GM23338 (cell line): Measurements from ENCODE around the gene SPATA31D1. TPM values are rescaled to one million over a fixed set of nuclear protein-coding genes. Genes with fewer than 3 reads are reported as not detected.

Experiments used
- ATAC-seq: fragments of 200-7000 bp; cut with Tn5 transposase; 3 replicates; pipeline ENCODE4 v1.9.1; 2020
- DNase-seq: peaks from one replicate; pipeline ENCODE4 v3.0.0-alpha.2; 2015; ENCODE audit warnings: low spot score
- H2AFZ ChIP-seq: fragments of 200-600 bp; sonication (generic); 2 replicates; pipeline ENCODE4 v1.8.0; 2016; ENCODE audit warnings: antibody characterized with exemption, mild to moderate bottlenecking, moderate library complexity
- H3F3A ChIP-seq: fragments of 200-600 bp; sonication (generic); replicated peaks from 2 replicates; pipeline ENCODE4 v1.8.0; 2017; ENCODE audit warnings: antibody characterized with exemption, mixed run types, low read depth
- H3K27ac ChIP-seq: fragments of 200-600 bp; sonication (generic); 2 replicates; pipeline ENCODE4 v1.6.1; 2016; ENCODE audit warnings: low read depth
- H3K27me3 ChIP-seq: fragments of 200-600 bp; sonication (generic); 2 replicates; pipeline ENCODE4 v1.8.0; 2016; ENCODE audit warnings: mild to moderate bottlenecking, mixed run types, moderate library complexity; ENCODE audit not compliant: insufficient read depth
- H3K36me3 ChIP-seq: fragments of 200-600 bp; sonication (generic); 2 replicates; pipeline ENCODE4 v1.8.0; 2016; ENCODE audit warnings: mild to moderate bottlenecking; ENCODE audit not compliant: insufficient read depth
- H3K4me1 ChIP-seq: fragments of 200-600 bp; sonication (generic); 2 replicates; pipeline ENCODE4 v1.8.0; 2016; ENCODE audit warnings: mild to moderate bottlenecking, moderate library complexity; ENCODE audit not compliant: insufficient read depth
- H3K4me2 ChIP-seq: fragments of 200-600 bp; sonication (generic); 2 replicates; pipeline ENCODE4 v1.7.1; 2017; ENCODE audit warnings: mixed run types
- H3K4me3 ChIP-seq: fragments of 200-600 bp; sonication (generic); 2 replicates; pipeline ENCODE4 v1.6.1; 2016; ENCODE audit warnings: mixed run types
- H3K79me2 ChIP-seq: fragments of 200-600 bp; sonication (generic); replicated peaks from 2 replicates; pipeline ENCODE4 v1.8.0; 2017; ENCODE audit warnings: mild to moderate bottlenecking; ENCODE audit not compliant: insufficient read depth
- H3K9me2 ChIP-seq: fragments of 200-600 bp; sonication (generic); 2 replicates; pipeline ENCODE4 v1.8.0; 2017; ENCODE audit not compliant: insufficient read depth
- H4K20me1 ChIP-seq: fragments of 200-600 bp; sonication (generic); replicated peaks from 2 replicates; pipeline ENCODE4 v1.8.0; 2017; ENCODE audit warnings: mild to moderate bottlenecking; ENCODE audit not compliant: insufficient read depth
- H3K27ac Mint-ChIP-seq: 2 replicates; pipeline ENCODE4 v1.8.0; 2020; ENCODE audit warnings: inconsistent platforms, mild to moderate bottlenecking, moderate library complexity, mixed read lengths
- H3K27me3 Mint-ChIP-seq: 3 replicates; pipeline ENCODE4 v1.8.0; 2022; ENCODE audit warnings: low read depth, mild to moderate bottlenecking, moderate library complexity, mixed read lengths, inconsistent platforms; ENCODE audit not compliant: insufficient read depth, poor library complexity
- H3K36me3 Mint-ChIP-seq: 3 replicates; pipeline ENCODE4 v1.8.0; 2021; ENCODE audit warnings: low read depth, mild to moderate bottlenecking, inconsistent platforms, moderate library complexity, mixed read lengths
- H3K4me1 Mint-ChIP-seq: 3 replicates; pipeline ENCODE4 v1.8.0; 2020; ENCODE audit warnings: mild to moderate bottlenecking, inconsistent platforms, mixed read lengths
- H3K4me3 Mint-ChIP-seq: 3 replicates; pipeline ENCODE4 v1.8.0; 2021; ENCODE audit warnings: moderate library complexity, mild to moderate bottlenecking, inconsistent platforms, mixed read lengths
- H3K9me3 Mint-ChIP-seq: 3 replicates; pipeline ENCODE4 v1.8.0; 2020; ENCODE audit warnings: moderate library complexity, mild to moderate bottlenecking, inconsistent platforms, mixed read lengths
- CREB1 ChIP-seq: fragments of 250-450 bp; sonication (Bioruptor Pico); IDR thresholded peaks from 2 replicates; pipeline ENCODE4 v1.5.0; 2020; ENCODE audit warnings: low read depth, mild to moderate bottlenecking, moderate library complexity
- CTCF ChIP-seq, 2 experiments: fragments of 200-600 bp in 1 of 2; sonication (generic) in 1 of 2; conservative IDR thresholded peaks; 2 replicates each; pipeline versions ENCODE4 v1.5.1 to v1.6.1; 2016 to 2017; ENCODE audit warnings: antibody characterized with exemption in 2 of 2, low read depth in 2 of 2, mild to moderate bottlenecking in 2 of 2, moderate library complexity in 1 of 2
- ETS1 ChIP-seq: IDR thresholded peaks from 2 replicates; pipeline ENCODE4 v1.6.1; 2016; ENCODE audit warnings: antibody characterized with exemption
- EZH2 ChIP-seq: fragments of 200-600 bp; sonication (generic); IDR thresholded peaks from one replicate; pipeline ENCODE4 v1.8.0; 2017; ENCODE audit warnings: antibody characterized with exemption, mild to moderate bottlenecking, low read depth; ENCODE audit not compliant: unreplicated experiment
- EZH2phosphoT487 ChIP-seq: fragments of 200-600 bp; sonication (generic); IDR thresholded peaks from one replicate; pipeline ENCODE4 v1.8.1; 2018; ENCODE audit warnings: antibody characterized with exemption; ENCODE audit not compliant: unreplicated experiment
- JUNB ChIP-seq: IDR thresholded peaks from one replicate; pipeline ENCODE4 v1.6.1; 2016; ENCODE audit warnings: antibody characterized with exemption; ENCODE audit not compliant: unreplicated experiment
- NANOG ChIP-seq: IDR thresholded peaks from 2 replicates; pipeline ENCODE4 v1.6.1; 2016; ENCODE audit warnings: antibody characterized with exemption, borderline replicate concordance
- POLR2AphosphoS5 ChIP-seq: IDR thresholded peaks from 2 replicates; pipeline ENCODE4 v1.6.1; 2016; ENCODE audit warnings: antibody characterized with exemption, low read depth
- REST ChIP-seq: IDR thresholded peaks from one replicate; pipeline ENCODE4 v1.6.1; 2018; ENCODE audit warnings: antibody characterized with exemption; ENCODE audit not compliant: unreplicated experiment
- STAT1 ChIP-seq: IDR thresholded peaks from one replicate; pipeline ENCODE4 v1.6.1; 2016; ENCODE audit warnings: antibody characterized with exemption; ENCODE audit not compliant: unreplicated experiment
- ZNF114 ChIP-seq: fragments of 250-450 bp; sonication (Bioruptor Pico); IDR thresholded peaks from 2 replicates; pipeline ENCODE4 v1.5.0; 2020; ENCODE audit warnings: mild to moderate bottlenecking, moderate library complexity
- ZNF331 ChIP-seq: fragments of 250-450 bp; sonication (Bioruptor Pico); IDR thresholded peaks from 2 replicates; pipeline ENCODE4 v1.5.0; 2020; ENCODE audit warnings: low read depth, mild to moderate bottlenecking, moderate library complexity
- polyA plus RNA-seq: library from polyadenylated mRNA; unstranded; fragments of >200 nt; fragmentation: Nextera tagmentation; extraction: Ambion mirVana; gene quantifications from 2 replicates; pipeline ENCODE4 v1.2.1, GENCODE V29; 2016
- total RNA-seq: library from RNA; depleted of rRNA; stranded (reverse); fragments of >200 nt; shearing (Covaris generic); gene quantifications from 2 replicates; pipeline ENCODE4 v1.2.3, GENCODE V29; 2014

Gene SPATA31D1
- total and polyA plus RNA-seq, 2 experiments from 2014 or later = not detected

GRCh38 chr9:81986051-81986450 is 2.5 kb upstream of the SPATA31D1 start (continued):
- TF ChIP-seq ETS1 = no peak
- TF ChIP-seq EZH2 = no peak
- TF ChIP-seq JUNB = no peak
- no peak for TF ChIP-seq POLR2AphosphoS5
- TF ChIP-seq EZH2phosphoT487 = no peak
- no peak for TF ChIP-seq NANOG
- TF ChIP-seq REST = no peak

GRCh38 chr9:81989700-81990099 is 1.1 kb downstream of the SPATA31D1 start:
- Histone ChIP-seq H3K27me3 (no peaks in the 10 kb centered on the region), H3K4me2 (no peak overlapping the region), H3K4me1 (no peaks in the 10 kb centered on the region), H2AFZ (no peak overlapping the region), H3K79me2 (no peaks in the 10 kb centered on the region), H4K20me1 (no peaks in the 10 kb centered on the region), H3K36me3 (no peaks in the 10 kb centered on the region), H3K9me2 (no peaks in the 10 kb centered on the region), H3K4me3 (no peak overlapping the region), H3K27ac (no peak overlapping the region), H3F3A (no peaks in the 10 kb centered on the region)
- ATAC-seq (no peak), DNase-seq (no peak)
- Mint-ChIP-seq H3K4me3 (no peak overlapping the region), H3K4me1 (no peaks in the 10 kb centered on the region), H3K27me3 (peaks cover 2% of the 10 kb centered on the region), H3K36me3 (peaks cover 9% of the 10 kb centered on the region; the same call in 2 of the 3 replicates), H3K9me3 (peaks cover 15% of the 10 kb centered on the region), H3K27ac (no peak overlapping the region)
- TF ChIP-seq POLR2AphosphoS5 (no peak), JUNB (no peak), ETS1 (no peak), ZNF114 (CRISPR knock-in tag) (no peak), REST (no peak), ZNF331 (CRISPR knock-in tag) (no peak), CREB1 (CRISPR knock-in tag) (no peak), CTCF (conservative IDR thresholded peaks at IDR 0.05; ENCODE audit: low read depth in 2 of 2) (no peak), EZH2phosphoT487 (no peak), NANOG (no peak), EZH2 (no peak), STAT1 (no peak)
